ENCODE results near the gene TRIM49B. TPM values are rescaled to one million over a fixed set of nuclear protein-coding genes. Genes with fewer than 3 reads are reported as not detected.
"Not testable (repeated sequence)": the region's sequence is repeated elsewhere in the genome, so short reads cannot be mapped to it uniquely, and the experiment has no call there.

Gene TRIM49B, protein sequence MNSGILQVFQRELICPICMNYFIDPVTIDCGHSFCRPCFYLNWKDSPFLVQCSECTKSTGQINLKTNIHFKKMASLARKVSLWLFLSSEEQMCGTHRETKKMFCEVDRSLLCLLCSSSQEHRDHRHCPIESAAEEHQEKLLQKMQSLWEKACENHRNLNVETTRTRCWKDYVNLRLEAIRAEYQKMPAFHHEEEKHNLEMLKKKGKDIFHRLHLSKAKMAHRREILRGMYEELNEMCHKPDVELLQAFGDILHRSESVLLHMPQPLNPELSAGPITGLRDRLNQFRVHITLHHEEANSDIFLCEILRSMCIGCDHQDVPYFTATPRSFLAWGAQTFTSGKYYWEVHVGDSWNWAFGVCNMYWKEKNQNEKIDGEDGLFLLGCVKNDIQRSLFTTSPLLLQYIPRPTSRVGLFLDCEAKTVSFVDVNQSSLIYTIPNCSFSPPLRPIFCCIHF
- not detected for total RNA-seq
- long read RNA-seq = 0 reads

DNA sequence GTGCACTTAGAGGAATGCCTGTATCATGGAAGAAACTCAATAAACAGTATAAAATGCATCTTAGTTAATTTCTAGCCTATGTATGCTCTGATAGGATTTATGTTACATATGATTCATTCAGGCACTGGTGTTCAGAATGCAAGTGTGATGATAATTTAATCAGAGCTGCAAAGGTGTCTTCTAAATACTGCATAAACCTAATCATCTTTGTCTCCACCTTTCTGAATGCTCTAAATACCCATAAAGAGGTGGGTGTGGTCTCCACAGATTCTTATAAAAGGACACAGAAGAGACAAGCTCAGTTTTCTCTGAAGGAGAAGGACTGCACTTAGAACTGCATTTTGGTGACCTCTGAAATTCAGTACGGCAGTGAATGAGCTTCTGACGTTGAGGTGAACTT, at the start of gene TRIM49B:
Gene TRIM49B (plus strand): TSS at position 301 of the 400 bp plus-strand sequence. CDS start 2,777 bp downstream, outside the sequence.
- DNase-seq; intact Hi-C loops (cut with DNase I); ATAC-seq: not testable (repeated sequence)

DNA sequence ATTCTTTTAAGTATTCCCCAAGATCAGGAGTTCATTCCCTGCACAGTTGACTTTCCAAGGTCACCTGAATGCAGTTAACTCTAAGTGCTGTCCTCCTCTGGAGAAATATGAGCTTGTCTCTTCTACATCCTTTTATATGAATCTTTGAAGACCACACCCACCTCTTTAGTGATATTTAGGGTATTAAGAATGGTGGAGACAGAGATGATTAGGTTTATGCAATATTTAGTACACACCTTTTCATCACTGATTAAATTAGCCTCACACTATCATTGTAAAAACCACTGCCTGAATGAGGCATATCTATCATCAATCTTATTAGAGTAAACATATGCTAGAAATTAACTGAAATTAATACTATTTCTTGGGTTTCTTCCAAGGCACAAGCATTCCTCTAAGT, 44.8 kb upstream of the TRIM49B start, which contains the start of gene TRIM51G:
Gene TRIM51G (minus strand): TSS at position 101 of the 400 bp plus-strand sequence. CDS start 2,190 bp downstream, outside the sequence.
- intact Hi-C loops (cut with DNase I); DNase-seq; ATAC-seq: not testable (repeated sequence)

DNA sequence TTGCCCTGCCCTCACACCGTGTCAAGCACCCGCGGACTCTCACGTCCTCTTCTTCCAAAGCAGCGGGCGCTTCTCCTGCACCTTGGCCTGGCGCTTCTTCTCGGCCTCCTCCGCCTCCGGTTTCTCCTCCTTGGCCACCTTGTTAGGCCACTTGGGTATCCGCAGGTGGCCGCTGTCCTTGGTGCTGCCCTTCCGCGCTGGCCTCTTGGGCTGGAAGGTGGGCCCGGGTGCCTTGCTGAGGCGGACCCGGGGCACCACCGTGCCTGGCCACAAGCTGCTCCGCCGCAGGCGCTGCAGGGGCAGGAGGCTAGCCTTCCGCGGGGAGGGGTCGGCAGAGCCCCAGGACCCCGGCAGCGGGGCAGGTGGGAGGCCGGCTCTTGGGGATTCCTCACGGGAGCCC, 19.6 kb downstream of the TRIM49B start:
- ATAC-seq; DNase-seq; intact Hi-C loops (cut with DNase I): not testable (repeated sequence)

DNA sequence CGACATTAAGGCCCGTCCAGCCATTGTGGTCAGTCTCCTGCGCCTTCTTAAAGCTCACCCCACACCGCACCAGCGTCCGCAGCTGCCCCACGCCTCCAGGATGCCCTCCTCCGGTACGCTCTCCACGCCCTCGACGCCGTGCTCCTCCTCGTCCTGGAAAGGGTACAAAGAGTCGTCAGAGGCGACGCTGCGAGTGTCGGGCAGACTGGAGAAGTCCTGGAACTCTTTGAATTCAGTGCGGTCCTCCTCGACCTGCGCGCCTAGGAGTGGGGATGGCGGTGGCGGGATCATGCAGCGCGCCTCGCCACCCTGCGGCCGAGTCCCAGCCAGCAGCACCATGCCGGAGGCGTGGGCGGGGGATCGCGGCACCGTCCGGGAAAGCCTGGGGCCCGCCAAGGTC, 21.2 kb downstream of the TRIM49B start:
- ATAC-seq; intact Hi-C loops (cut with DNase I); DNase-seq: not testable (repeated sequence)

DNA sequence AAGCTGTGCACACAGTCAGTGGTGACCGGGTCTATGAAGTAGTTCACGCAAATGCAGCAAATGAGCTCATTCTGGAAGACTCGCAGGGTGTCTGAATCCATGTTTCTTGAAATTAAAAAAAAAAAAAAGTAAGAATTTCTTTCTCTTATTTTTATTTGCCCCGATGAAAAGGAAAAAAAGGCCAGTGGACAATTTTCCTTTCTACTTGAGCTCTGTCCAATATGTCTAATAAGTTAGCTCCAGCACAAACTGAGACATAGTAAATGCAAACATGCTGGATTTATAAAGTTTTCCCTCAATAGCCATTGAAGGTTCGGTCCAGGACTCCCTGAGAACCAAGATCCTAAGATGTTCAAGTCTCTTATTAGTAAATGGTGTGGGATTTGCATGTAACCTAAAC, 30.4 kb downstream of the TRIM49B start, which contains the start of gene TRIM64C:
Gene TRIM64C (minus strand): TSS at position 101 of the 400 bp plus-strand sequence. CDS start 0 bp downstream, at position 101.
- DNase-seq; intact Hi-C loops (cut with DNase I); ATAC-seq: not testable (repeated sequence)

DNA sequence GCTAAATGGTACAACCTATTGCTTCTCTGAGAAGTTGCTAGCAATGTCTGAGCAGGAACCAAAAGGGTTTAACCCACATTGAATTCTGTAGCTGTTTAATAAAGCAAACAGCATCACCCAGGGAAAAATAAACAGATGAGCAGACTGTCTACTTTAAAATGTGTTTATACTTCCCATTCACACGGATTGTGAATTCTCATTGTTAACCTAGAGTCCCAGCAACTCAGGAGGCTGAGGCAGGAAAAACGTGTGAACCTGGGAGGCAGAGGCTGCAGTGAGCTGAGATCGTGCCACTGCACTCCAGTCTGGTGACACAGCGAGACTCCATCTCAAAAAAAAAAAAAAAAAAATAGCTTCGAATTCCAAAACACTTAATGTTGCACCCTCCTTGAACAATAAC, 41.3 kb downstream of the TRIM49B start:
- ATAC-seq; intact Hi-C loops (cut with DNase I); DNase-seq: not testable (repeated sequence)

Other genes starting within 250 kb of the TRIM49B start
- gene TRIM51G, start 44.9 kb upstream of the TRIM49B start, total RNA-seq = not detected
- gene TRIM64C, start 30.3 kb downstream of the TRIM49B start, total RNA-seq = not detected
- under 1 TPM; 0.53 to 0.92 TPM for gene FOLH1, start 179.8 kb downstream of the TRIM49B start, total RNA-seq

Data from left cardiac atrium (tissue), 4 donors.